ENCODE results near the gene LIMS1.
"Not testable (repeated sequence)": the region's sequence is repeated elsewhere in the genome, so short reads cannot be mapped to it uniquely, and the experiment has no call there.

The LIMS1 gene

DNA sequence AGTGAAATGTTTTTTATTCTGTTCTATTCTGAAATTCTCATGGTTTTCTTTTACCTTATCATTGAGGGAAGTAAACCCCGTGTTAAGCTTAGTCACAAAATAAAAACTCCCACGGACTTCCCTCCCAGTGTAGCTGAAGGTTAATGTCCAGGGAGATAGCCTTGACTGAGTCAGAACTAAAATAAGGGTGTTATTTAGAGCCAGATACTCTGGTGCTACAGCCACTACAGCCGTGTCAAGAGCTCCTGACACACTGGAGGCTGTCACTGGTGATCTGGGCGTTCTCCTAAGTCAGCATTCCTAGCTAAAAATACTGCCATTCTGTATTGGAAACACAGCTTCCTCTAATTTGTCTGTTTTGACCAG is 103.0 kb downstream of the LIMS1 start:
- no peak for DNase-seq

DNA sequence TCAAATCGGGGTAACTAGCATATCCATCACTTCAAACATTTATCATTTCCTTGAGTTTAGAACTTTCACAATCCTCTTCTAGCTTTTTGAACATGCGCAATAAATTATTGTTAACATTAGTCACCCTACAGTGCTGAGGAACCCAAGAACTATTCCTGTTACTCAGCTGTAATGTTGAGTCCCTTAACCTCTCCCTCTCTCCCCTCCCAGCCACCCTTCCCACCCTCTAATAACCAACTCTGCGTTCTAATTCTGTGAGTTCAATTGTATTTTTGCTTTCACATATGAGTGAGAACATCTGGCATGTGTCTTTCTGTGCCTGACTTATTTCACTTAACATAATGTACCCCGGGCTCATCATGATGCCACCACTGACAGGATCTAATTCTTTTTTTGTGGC is 106.5 kb downstream of the LIMS1 start:
- no peak for DNase-seq

DNA sequence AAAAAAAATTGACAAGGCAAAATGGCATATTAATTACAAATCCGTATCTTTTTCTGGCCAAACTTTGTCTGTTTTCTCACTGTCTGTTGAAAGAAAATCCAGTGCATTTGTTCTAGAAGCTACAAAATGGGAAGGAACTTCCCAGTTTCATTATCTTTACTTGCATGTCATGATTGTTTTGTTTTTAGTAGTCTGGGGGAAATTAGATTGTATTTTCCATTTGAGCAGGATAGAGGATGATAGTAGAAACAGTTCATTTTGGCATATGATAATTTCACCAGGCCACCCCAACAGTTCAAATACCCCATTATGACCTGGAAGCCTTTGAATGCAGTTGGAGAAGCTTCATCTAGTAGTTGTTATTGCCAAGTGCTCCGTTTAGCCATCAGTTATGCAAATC is 107.5 kb downstream of the LIMS1 start:
- DNase-seq, result no peak

DNA sequence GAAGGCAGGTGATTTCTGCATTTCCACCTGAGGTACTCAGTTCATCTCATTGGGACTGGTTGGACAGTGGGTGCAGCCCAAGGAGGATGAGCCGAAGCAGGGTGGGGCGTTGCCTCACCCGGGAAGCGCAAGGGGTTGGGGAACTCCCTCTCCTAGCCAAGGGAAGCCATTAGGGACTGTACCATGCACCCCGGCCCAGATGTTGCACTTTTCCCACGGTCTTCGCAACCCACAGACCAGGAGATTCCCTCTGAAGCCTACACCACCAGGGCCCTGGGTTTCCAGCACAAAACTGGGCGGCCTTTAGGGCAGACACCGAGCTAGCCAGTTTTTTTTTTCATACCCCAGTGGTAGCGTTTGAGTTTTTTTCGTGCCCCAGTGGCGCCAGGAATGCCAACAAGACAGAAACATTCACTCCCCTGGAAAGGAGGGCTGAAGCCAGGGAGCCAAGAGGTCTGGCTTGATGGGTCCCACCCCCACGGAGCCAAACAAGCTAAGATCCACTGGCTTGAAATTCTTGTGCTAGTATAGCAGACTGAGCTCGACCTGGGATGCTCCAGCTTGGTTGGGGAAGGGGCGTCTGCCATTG is 109.1 kb downstream of the LIMS1 start:
- DNase-seq, result no peak

DNA sequence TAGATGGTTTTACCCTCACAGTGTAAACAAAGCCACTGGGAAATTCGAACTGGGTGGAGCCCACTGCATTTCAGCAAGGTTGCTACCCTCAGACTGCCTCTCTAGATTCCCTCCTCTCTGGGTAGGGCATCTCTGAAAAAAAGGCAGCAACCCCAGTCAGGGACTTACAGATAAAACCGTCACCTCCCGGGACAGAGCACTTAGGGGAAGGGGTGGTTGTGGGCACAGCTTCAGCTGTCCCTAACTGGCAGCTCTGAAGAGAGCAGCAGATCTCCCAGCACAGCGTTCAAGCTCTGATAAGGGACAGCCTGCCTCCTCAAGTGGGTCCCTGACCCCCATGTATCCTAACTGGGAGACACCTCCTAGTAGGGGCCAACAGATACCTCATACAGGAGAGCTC is 109.6 kb downstream of the LIMS1 start:
- DNase-seq, result not testable (repeated sequence)

DNA sequence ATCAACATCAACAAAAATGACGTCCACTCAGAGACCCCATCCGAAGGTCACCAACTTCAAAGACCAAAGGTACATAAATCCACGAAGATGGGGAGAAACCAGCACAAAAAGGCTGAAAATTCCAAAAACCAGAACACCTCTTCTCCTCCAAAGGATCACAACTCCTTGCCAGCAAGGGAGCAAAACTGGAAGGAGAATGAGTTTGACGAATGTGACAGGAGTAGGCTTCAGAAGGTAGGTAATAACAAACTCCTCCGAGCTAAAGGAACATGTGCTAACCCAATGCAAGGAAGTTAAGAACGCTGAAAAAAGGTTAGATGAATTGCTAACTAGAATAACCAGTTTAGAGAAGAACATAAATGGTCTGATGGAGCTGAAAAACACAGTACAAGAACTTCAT is 110.2 kb downstream of the LIMS1 start:
- not testable (repeated sequence) for DNase-seq

DNA sequence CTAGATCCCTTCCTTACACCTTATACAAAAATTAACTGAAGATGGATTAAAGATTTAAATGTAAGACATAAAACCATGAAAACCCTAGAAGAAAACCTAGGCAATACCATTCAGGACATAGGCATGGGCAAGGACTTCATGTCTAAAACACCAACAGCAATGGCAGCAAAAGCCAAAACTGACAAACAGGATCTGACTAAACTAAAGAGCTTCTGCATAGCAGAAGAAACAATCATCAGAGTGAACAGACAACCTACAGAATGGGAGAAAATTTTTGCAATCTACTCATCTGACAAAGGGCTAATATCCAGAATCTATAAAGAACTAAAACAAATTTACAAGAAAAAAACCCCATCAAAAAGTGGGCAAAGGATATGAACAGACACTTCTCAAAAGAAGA is 114.5 kb downstream of the LIMS1 start:
- DNase-seq, result not testable (repeated sequence)

DNA sequence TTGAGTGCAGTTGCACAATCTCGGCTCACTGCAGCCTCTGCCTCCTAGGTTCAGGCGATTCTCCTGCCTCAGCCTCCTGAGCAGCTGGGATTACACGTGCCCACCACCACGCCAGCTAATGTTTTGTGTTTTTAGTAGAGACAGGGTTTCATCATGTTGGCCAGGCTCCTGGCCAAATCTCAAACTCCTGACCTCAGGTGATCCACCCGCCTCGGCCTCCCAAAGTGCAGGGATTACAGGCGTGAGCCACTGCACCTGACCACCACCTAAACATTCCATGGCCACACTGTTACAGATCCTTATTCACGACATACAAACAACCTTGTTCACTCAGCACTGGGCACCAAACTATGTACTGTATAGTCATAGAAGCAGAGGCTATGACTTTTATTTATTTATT is 116.2 kb downstream of the LIMS1 start:
- DNase-seq, result not testable (repeated sequence)

DNA sequence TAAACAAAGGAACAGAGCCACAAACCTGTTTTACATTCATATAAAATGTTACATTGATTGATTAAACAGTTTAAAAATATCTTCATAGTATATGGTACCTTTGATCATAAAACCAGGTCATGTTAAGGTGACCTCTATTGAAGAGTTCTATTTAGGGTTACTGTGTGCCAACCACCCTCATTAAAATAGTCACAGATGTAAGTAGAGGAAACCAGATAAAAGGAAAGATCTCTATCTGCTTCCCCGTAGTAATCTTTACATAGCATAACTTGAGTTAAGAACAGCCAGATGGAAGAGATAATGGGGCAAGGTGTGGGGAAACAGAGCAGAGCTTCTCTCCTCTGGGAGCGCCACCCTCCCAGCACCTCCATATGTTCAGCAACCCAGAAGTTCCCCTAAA is 117.2 kb downstream of the LIMS1 start:
- DNase-seq, result not testable (repeated sequence)

DNA sequence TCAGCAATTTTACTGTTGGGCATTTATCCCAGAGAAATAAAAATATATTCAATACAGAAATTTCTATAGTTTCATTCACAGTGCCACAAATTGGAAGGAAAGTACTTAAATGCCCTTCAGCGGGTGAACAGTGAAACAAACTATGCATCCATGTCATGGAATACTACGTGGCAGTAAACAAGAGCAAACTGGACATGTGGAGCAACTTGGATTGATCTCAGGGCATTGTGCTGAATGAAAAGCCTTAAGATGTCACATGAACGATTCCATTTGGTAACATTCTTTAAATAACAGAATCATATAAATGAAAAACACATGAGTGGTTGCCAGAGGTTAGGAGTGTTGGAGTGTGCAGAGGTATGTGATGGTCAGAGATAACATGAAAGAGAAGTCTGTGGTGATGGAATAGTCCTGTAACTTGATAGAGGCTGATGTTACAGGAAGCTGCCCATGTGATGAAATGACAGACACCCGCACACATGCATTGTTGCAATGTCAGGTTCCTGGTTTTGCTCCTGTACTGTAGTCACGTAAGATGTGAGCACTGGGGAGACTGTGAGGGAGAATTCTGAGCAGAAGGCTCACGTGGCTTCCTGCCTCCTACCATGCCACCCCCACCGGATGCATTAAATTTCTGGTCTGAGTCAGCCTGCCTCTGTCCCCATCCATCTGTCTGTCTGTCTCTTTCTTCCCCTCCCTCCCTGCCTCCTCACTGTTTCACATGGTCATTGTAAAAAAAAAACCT is 118.1 kb downstream of the LIMS1 start:
- DNase-seq, result not testable (repeated sequence)

DNA sequence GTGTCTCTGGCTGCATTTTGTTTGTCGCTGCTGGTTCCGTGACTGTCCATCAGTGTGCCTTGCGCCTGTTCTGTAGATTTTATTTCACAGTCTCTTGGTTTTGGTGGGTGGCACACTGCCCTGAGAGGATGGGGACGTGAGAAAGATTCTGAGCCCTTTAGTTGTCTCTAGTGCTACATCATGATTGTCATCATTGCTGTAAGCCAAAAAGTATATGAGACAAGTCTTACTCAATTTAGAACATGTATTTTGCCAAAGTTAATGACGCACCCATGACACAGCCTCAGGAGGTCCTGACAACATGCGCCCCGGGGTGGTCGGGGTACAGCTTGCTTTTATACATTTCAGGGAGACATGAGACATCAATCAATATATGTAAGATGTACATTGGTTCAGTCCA is 119.2 kb downstream of the LIMS1 start:
- DNase-seq, result not testable (repeated sequence)

DNA sequence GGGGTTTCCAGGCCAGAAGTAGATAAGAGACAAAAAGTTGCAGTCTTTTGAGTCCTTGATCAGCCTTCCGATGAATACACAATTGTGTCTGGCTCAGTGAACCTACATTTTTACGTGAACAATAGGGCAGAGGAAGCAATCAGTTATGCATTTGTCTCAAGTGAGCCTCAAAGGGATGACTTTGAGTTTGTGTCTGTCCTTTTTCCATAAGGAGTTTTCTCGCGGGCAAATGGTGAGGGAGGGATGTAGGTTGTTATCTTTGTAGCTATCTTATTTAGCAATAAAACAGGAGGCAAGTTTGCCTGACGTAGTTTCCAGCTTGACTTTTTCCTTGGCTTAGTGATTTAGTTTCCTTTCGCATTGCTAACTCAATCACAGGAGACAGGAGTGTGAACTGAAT is 119.6 kb downstream of the LIMS1 start:
- DNase-seq, result not testable (repeated sequence)

DNA sequence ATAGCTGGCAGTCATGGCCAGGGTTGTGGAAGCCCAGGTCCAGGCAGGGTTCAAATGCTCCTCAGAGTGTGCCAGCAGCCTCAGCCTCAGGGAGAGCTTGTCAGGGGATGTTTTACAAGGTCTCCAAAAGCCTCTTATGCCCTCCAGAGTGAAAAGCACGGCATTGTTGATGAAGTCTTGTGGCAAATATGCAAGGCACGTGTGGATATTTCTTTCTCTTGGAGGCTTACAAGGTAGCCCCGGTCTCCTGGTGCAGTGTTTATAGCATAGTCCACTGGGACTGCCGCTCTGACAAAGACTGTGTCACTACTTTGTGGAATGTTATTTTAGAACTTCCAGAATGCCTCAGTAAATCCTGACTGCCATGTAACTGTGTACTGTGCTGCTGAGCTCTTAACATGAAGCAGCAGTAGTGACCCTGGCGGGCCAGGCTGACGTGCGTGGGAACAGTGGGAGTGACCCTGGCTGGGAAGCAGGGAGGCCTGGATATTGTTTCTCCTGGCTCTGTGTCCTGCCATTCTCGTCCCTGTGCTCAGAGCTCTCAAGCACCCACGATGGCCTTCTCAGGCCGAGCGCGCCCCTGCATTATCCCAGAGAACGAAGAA is 120.4 kb downstream of the LIMS1 start:
- DNase-seq, result not testable (repeated sequence)

DNA sequence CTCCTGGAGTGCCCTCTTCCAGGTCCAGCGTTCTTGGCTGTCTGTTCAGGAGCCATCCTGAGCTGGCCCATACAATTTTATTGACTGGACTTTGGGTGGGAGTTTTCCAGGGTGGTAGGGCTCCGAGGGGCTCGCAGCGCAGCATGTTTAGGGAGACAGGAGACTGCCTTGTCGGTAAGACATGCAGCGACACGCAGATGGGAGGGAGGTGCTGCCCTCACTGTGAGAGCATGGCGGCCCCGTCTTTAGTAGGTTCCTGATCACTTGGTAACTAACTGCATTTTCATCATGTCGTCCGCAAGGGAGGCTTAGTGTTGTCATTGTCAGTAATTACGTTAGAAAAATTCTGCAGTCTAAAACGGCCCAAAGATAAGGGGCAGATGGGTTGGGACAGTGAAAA is 121.0 kb downstream of the LIMS1 start:
- DNase-seq, result not testable (repeated sequence)

DNA sequence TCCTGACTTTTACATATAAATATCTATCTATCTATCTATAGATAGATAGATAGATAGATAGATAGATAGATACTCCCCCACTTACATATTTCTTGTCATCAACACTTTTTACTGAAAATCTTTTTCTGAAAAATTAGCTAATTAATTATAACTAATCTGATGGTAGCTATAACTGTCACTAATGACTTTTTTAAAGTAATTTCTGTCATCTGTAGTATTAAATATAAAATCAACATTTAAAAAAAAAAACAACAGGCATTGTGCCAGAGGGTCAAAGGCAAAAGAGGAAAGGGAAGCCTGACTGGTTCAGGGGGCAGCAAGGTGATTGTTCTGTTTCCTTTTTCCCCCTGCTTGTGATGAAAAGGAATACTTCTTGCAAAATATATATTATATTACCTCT is 122.0 kb downstream of the LIMS1 start:
- DNase-seq, result not testable (repeated sequence)

DNA sequence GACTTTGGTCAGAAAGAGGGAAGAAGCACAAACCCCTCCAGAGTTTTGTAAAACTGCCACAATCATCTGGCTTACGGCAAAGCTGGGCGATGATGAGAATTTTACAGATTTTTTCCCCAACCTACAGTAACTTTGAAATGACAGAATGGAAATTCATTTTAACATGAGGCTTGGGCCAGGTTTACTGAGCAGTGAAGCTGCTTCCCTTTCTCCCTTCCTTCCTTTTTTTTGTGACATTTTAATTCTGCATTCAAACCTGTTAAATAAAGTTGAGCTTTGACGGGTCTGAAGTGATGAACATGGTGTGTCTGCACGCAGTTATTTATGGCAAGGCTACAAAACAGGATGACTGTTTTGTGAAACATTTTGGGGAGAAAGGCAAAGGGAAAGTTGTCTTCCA is 123.2 kb downstream of the LIMS1 start:
- not testable (repeated sequence) for DNase-seq

DNA sequence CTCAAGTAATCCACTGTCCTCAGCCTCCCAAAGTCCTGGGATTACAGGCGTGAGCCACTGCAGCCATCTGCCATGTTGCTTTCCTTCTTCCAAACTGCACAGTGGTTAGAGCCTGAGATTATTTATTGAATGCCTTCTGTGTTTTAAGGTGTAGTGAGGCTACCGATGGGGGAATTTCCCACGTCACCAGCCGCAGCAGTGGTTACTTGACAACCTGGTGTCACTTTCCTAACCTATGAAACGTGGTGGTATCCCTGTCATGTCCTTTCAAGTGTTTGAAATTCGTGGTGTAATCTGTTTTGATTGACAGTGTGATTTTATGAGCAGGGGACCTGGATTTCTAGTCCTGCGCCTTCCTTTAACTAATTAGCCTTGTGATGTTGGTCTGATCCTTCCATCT is 124.3 kb downstream of the LIMS1 start:
- not testable (repeated sequence) for DNase-seq

DNA sequence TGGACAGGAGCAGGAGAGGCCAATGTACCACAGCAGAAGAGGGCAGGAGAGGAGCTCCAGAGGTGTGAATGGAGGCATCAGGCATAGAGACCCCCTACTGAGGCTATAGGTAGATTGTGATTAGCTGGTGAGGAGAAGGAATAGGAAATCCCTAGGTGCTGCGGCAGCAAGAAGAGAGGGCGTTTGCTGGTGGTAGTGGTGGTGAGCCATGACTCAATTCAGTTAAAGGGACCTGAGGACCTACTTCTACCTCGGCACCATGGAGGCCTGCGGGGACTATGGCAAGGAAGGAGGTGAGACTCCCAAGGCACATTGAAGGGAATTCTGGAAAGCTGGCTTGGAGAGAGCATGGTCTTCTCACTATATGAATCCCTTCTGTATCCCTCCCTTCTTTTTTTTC is 127.2 kb downstream of the LIMS1 start:
- DNase-seq, result not testable (repeated sequence)

DNA sequence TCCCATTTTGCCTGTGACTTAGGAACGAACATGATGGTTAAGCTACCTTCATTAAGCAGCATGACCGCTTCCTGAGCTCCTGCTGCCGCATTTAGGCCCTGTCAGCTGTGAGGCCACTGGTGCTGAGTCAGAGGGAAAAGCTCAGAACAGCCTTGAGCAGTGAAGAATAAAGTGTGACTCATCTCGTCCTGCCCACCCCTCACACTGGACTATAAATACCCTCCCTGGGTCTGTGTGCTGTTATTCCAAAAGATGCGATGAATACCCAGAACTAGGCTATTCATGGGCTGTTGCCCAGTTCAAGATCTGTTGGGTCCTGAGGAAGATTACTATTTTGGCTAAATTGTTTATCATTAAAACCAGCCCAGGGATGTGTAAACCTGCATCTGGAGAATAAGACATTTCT is 127.9 kb downstream of the LIMS1 start:
- not testable (repeated sequence) for DNase-seq

DNA sequence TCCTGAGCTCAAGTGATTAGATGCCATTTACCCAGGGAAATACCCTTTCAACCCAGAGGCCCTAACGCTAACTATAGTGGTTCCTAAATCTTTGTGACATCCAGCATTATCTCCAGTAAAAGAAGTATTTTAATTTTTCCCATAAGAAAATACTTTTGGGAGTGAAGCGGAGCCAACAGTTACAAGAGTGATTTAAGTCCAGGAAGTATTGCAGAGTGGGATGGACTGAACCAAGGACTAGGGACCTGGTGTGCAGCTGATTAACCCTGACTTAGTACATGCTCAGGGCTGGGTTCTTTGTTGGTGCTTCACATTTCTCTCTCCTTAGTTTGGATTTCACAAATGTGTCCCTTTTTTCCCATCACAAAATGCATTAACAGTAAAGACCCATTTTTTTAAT is 129.1 kb downstream of the LIMS1 start:
- DNase-seq, result not testable (repeated sequence)

DNA sequence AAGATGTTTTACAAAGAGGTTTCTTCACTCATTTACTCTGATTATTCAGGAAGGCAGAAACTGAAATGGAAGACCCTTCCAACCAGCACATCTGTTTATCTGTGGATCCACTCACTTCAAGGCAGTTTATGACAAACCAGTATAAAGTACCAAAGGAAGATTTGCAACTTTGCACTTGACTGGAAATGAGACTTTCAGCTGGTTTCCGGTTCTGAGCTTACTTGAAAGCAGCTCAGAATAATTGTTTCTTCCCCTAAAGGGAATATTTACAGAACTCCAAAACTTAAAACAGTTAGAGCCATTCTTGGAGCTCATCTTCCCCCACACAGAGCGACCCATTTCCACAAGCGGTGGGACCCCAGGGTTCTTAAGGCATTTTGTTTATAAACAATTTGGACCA is 129.8 kb downstream of the LIMS1 start:
- not testable (repeated sequence) for DNase-seq

DNA sequence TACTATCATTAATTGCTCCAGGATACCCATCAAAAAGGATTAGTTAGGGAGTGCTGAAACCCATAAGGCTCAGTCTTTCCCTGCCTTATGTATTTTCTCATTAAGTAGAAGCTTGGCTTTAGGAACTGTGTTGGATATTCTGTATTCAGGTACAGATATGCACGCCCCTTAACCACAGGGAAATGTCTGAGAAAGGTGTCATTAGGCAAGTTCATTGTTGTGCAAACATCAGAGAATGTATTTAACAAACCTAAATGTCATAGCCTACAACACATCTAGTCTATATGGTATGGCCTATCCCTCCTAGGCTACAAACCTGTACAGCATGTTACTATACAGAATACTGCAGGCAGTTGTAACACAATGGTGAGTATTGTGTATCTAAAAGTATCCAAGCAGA is 130.7 kb downstream of the LIMS1 start:
- DNase-seq, result not testable (repeated sequence)

DNA sequence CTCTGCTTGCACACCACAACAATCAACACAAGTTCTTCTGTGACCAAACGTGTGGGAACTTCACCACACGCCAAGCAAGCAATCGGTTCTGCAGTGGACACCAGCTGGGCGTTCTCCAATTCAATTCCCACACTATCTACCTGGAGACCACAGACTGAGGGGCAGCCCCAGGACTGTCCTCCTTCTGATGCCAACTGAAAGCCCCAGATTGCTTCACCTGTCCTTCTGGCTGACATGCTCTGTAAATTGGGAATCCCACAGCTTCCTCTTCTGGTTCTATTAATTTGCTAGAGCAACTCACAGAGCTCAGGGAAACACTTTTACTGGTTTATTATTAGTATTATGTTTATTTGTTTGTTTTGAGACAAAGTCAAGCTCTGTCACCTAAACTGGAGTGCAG is 131.7 kb downstream of the LIMS1 start:
- DNase-seq, result not testable (repeated sequence)

DNA sequence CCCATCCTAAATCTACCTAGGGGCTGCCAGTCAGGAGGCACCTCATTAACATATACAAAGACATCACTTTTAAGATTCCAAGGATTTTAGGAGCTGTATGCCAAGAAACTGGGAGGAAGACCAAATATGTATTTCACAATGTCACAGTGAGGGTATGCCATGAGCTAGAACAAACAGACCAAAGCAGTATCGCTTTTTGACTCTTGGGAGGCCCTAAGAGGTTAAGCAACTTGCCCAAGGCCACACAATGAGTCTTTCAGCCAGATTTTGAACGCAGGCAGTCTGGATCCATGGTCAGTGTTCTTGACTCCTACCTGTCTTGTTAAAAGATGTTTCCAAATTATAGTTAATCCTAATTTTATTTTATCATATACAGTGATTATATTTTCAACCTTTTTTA is 132.9 kb downstream of the LIMS1 start:
- not testable (repeated sequence) for DNase-seq
